Umbilical cord (tissue), 2 donors: ENCODE data around the gene DYRK1A. TPM values are rescaled to one million over a fixed set of nuclear protein-coding genes. Genes with fewer than 3 reads are reported as not detected.
A peak's percentile ranks its signal among the peaks of the same experiment; 100 is the strongest.

Experiments
- DNase-seq: peaks from one replicate; pipeline ENCODE4 v3.0.0-alpha.2; 2015; ENCODE audit warnings: low spot score
- total RNA-seq: library from RNA; depleted of rRNA; stranded (reverse); fragments of >200 nt; gene quantifications from one replicate; pipeline ENCODE4 v1.2.3, GENCODE V29; 2014; ENCODE audit warnings: low replicate concordance; ENCODE audit not compliant: insufficient read depth

DYRK1A gene
- total RNA-seq, 1 donor from 2014 or later = 65.5 TPM

GRCh38 chr21:37550618-37551330, 184.2 kb downstream of the DYRK1A start:
- peak; percentile 65 for DNase-seq

GRCh38 chr21:37551331-37551992, 184.9 kb downstream of the DYRK1A start:
- DNase-seq = peak; percentile 92

GRCh38 chr21:37551993-37552355, 185.4 kb downstream of the DYRK1A start:
- DNase-seq = no peak

GRCh38 chr21:37552496-37553029, 186.0 kb downstream of the DYRK1A start:
- no peak for DNase-seq

- peak; percentile 26 for DNase-seq
These were observed 186.5 kb downstream of the DYRK1A start for GRCh38 chr21:37553078-37553481.

GRCh38 chr21:37554661-37555379, 188.2 kb downstream of the DYRK1A start:
- DNase-seq = no peak

GRCh38 chr21:37555672-37556261, 189.2 kb downstream of the DYRK1A start:
- no peak for DNase-seq

GRCh38 chr21:37557261-37557950, 190.8 kb downstream of the DYRK1A start:
- DNase-seq = no peak

GRCh38 chr21:37558676-37559211, 192.2 kb downstream of the DYRK1A start:
- DNase-seq = no peak

GRCh38 chr21:37560385-37560784, 193.8 kb downstream of the DYRK1A start:
- no peak for DNase-seq

GRCh38 chr21:37561506-37561905, 194.9 kb downstream of the DYRK1A start:
- no peak for DNase-seq

- DNase-seq = no peak
These were observed 195.7 kb downstream of the DYRK1A start for GRCh38 chr21:37561941-37562919.

GRCh38 chr21:37562920-37563640, 196.5 kb downstream of the DYRK1A start:
- no peak for DNase-seq

- peak; percentile 96 for DNase-seq
These were observed 197.2 kb downstream of the DYRK1A start for GRCh38 chr21:37563641-37564340.

GRCh38 chr21:37564341-37564923, 197.9 kb downstream of the DYRK1A start:
- peak; percentile 93 for DNase-seq

- no peak for DNase-seq
These were observed 198.5 kb downstream of the DYRK1A start for GRCh38 chr21:37564924-37565529.

GRCh38 chr21:37565530-37566223, 199.1 kb downstream of the DYRK1A start:
- peak; percentile 68 for DNase-seq
